ENCODE data around the gene FBLN2.

GRCh38 chr3:13535526-13535875 lies 13.4 kb upstream of the FBLN2 start:
- TF ChIP-seq REST (IDR thresholded peaks at IDR 0.05) (no peak), TAF1 (conservative IDR thresholded peaks at IDR 0.05) (no peak), CTCF (IDR thresholded peaks at IDR 0.05; ENCODE audit: low read depth, low read length, missing input control) (no peak), ATF3 (IDR thresholded peaks at IDR 0.05) (no peak), SP1 (IDR thresholded peaks at IDR 0.05) (no peak), GABPA (IDR thresholded peaks at IDR 0.05 in 1 of 2, conservative IDR thresholded peaks at IDR 0.05 in 1 of 2) (no peak), YY1 (IDR thresholded peaks at IDR 0.05) (no peak)
- TF ChIP-seq, protein P1, sequence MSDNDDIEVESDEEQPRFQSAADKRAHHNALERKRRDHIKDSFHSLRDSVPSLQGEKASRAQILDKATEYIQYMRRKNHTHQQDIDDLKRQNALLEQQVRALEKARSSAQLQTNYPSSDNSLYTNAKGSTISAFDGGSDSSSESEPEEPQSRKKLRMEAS (IDR thresholded peaks at IDR 0.05), result no peak
